GM12878 (cell line): ENCODE data around the gene NGFR. TPM values are rescaled to one million over a fixed set of nuclear protein-coding genes. Genes with fewer than 3 reads are reported as not detected.

Experiments
- ELK1 ChIP-seq: IDR thresholded peaks from 2 replicates; pipeline ENCODE4 v1.6.1; 2012; ENCODE audit warnings: low read depth, low read length, improper control_type of control experiment
- FOXM1 ChIP-seq: IDR thresholded peaks from 2 replicates; pipeline ENCODE4 v1.6.1; 2012; ENCODE audit warnings: low read depth, mild to moderate bottlenecking, inconsistent platforms, low read length, moderate library complexity
- HSF1 ChIP-seq: fragments of 150-350 bp; IDR thresholded peaks from 2 replicates; pipeline ENCODE4 v1.6.1; 2014; ENCODE audit warnings: mild to moderate bottlenecking, low read depth, low read length
- MYC ChIP-seq: IDR thresholded peaks from 2 replicates; pipeline ENCODE4 v1.6.1; 2011; ENCODE audit warnings: mild to moderate bottlenecking, low read length, moderate library complexity, inconsistent platforms; ENCODE audit not compliant: insufficient read depth, insufficient replicate concordance, insufficient read length, severe bottlenecking
- NFYA ChIP-seq: IDR thresholded peaks from 2 replicates; pipeline ENCODE4 v1.6.1; 2011; ENCODE audit warnings: low read depth, mild to moderate bottlenecking, low read length, improper control_type of control experiment, borderline replicate concordance
- NR2C1 ChIP-seq: fragments of 450-650 bp; IDR thresholded peaks from 2 replicates; pipeline ENCODE4 v1.6.1; 2017; ENCODE audit warnings: antibody characterized with exemption, mild to moderate bottlenecking, moderate library complexity
- POLR2A ChIP-seq: IDR thresholded peaks from 2 replicates; pipeline ENCODE4 v1.6.1; 2011; ENCODE audit warnings: low read depth, mild to moderate bottlenecking, low read length
- POLR2AphosphoS2 ChIP-seq: IDR thresholded peaks from 2 replicates; pipeline ENCODE4 v1.6.1; 2011; ENCODE audit warnings: low read depth, mild to moderate bottlenecking, low read length, improper control_type of control experiment, moderate library complexity
- RB1 ChIP-seq: fragments of 450-650 bp; formaldehyde crosslinking; IDR thresholded peaks from 2 replicates; pipeline ENCODE4 v1.6.1; 2017; ENCODE audit warnings: mild to moderate bottlenecking, borderline replicate concordance
- RFX5 ChIP-seq: IDR thresholded peaks from 2 replicates; pipeline ENCODE4 v1.6.1; 2011; ENCODE audit warnings: low read depth, low read length, improper control_type of control experiment
- SMC3 ChIP-seq: IDR thresholded peaks from 2 replicates; pipeline ENCODE4 v1.6.1; 2011; ENCODE audit warnings: low read length, improper control_type of control experiment, borderline replicate concordance
- SREBF1 ChIP-seq: IDR thresholded peaks from 2 replicates; pipeline ENCODE4 v1.6.1; 2012; ENCODE audit warnings: mild to moderate bottlenecking, low read length
- WRNIP1 ChIP-seq: IDR thresholded peaks from 2 replicates; pipeline ENCODE4 v1.6.1; 2011; ENCODE audit warnings: low read depth, low read length, improper control_type of control experiment, borderline replicate concordance
- ZBED1 ChIP-seq: IDR thresholded peaks from 2 replicates; pipeline ENCODE4 v1.6.1; 2016; ENCODE audit warnings: borderline replicate concordance
- ZNF687 ChIP-seq: fragments of 450-650 bp; IDR thresholded peaks from 2 replicates; pipeline ENCODE4 v1.6.1; 2017; ENCODE audit warnings: mild to moderate bottlenecking, moderate library complexity
- polyA plus RNA-seq, 11 experiments: library from polyadenylated mRNA; depleted of rRNA in 4 of 11; unstranded in 6 of 11; stranded (reverse) in 5 of 11; fragments of >200 nt; fragmentation: Nextera tagmentation in 4 of 11; fragmentation: Illumina TruSeq in 1 of 11; extraction: Ambion mirVana in 4 of 11; extraction: Trizol in 1 of 11; gene quantifications; 1 replicate in 1 of 11; 2 replicates in 10 of 11; pipeline versions ENCODE4 v1.2.1 to v1.2.3, GENCODE V29; 2011 to 2016; ENCODE audit warnings: inconsistent platforms in 2 of 11, missing spikeins in 2 of 11, low read depth in 1 of 11
- total RNA-seq, 4 experiments: library from RNA; depleted of rRNA in 3 of 4; stranded (reverse); fragments of >200 nt in 3 of 4; fragmentation: Illumina TruSeq in 1 of 4; extraction: Trizol in 1 of 4; gene quantifications; 2 replicates each; pipeline versions ENCODE4 v1.2.1 to v1.2.3, GENCODE V29; 2013 to 2021
- TF ChIP-seq, protein P1 (sequence below): fragments of 450-650 bp; formaldehyde crosslinking; IDR thresholded peaks from 2 replicates; pipeline ENCODE4 v1.4.0; 2020; ENCODE audit warnings: mild to moderate bottlenecking, moderate library complexity
- TF ChIP-seq, protein P2 (sequence below): IDR thresholded peaks from 2 replicates; pipeline ENCODE4 v1.6.1; 2012; ENCODE audit warnings: low read depth, low read length, improper control_type of control experiment
- TF ChIP-seq, protein P3 (sequence below): fragments of 450-650 bp; IDR thresholded peaks from 2 replicates; pipeline ENCODE4 v1.6.1; 2016; ENCODE audit warnings: mild to moderate bottlenecking

Gene NGFR
- total and polyA plus RNA-seq, 10 of the 15 experiments (the other 5 are each of a cell fraction or from before 2014, with no cell fraction given) = 0.05 to 0.28 (median 0.08) TPM; not detected in 1

DNA sequence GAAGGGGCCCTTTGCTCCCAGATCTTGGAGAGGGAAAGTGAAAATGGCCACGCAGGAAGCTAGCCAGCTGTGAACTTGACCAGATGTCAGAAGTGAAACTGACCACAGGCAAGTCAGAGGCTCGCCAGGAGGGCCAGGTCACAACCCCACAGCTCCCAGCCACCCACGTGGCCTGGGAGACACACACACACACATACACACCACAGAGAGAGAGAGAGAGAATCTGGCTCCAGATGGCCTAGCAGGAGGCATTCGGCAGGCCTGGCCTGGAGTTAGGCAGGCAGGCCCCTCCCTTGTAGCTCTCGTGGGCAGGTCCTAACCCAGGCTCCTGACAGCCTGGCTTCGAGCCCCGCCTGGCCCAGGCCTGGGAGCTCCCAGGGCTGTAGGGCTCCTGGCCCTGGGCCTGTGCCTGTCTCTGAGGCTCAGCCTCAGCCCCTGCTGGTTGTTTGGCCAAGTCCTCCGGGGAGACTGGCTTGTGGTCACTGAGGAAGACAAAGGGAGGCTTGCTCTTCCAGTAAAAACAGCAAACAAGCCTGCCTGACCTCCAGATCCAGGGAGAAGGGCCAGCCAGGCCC, 20.2 kb downstream of the NGFR start (continued):
- TF ChIP-seq MYC = no peak
- TF ChIP-seq SMC3 = no peak; the same call in 1 of the 2 replicates
- TF ChIP-seq, protein P1, sequence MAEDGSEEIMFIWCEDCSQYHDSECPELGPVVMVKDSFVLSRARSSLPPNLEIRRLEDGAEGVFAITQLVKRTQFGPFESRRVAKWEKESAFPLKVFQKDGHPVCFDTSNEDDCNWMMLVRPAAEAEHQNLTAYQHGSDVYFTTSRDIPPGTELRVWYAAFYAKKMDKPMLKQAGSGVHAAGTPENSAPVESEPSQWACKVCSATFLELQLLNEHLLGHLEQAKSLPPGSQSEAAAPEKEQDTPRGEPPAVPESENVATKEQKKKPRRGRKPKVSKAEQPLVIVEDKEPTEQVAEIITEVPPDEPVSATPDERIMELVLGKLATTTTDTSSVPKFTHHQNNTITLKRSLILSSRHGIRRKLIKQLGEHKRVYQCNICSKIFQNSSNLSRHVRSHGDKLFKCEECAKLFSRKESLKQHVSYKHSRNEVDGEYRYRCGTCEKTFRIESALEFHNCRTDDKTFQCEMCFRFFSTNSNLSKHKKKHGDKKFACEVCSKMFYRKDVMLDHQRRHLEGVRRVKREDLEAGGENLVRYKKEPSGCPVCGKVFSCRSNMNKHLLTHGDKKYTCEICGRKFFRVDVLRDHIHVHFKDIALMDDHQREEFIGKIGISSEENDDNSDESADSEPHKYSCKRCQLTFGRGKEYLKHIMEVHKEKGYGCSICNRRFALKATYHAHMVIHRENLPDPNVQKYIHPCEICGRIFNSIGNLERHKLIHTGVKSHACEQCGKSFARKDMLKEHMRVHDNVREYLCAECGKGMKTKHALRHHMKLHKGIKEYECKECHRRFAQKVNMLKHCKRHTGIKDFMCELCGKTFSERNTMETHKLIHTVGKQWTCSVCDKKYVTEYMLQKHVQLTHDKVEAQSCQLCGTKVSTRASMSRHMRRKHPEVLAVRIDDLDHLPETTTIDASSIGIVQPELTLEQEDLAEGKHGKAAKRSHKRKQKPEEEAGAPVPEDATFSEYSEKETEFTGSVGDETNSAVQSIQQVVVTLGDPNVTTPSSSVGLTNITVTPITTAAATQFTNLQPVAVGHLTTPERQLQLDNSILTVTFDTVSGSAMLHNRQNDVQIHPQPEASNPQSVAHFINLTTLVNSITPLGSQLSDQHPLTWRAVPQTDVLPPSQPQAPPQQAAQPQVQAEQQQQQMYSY (CRISPR knock-in tag) = no peak
- TF ChIP-seq, protein P2, sequence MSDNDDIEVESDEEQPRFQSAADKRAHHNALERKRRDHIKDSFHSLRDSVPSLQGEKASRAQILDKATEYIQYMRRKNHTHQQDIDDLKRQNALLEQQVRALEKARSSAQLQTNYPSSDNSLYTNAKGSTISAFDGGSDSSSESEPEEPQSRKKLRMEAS = peak; percentile 67; the same call in 1 of the 2 replicates
- TF ChIP-seq HSF1 = no peak
- peak; percentile 52; the same call in 1 of the 2 replicates for TF ChIP-seq NR2C1
- TF ChIP-seq SREBF1 = no peak
- TF ChIP-seq RB1 = no peak
- no peak for TF ChIP-seq NFYA
- no peak for TF ChIP-seq ELK1
- TF ChIP-seq POLR2AphosphoS2 = no peak
- TF ChIP-seq POLR2A = no peak
- TF ChIP-seq FOXM1 = peak; percentile 59; the same call in 1 of the 2 replicates
- no peak for TF ChIP-seq RFX5
- TF ChIP-seq WRNIP1 = no peak
- peak; percentile 84 for TF ChIP-seq ZNF687
- TF ChIP-seq ZBED1 = peak; percentile 74; the same call in 1 of the 2 replicates
- TF ChIP-seq, protein P3, sequence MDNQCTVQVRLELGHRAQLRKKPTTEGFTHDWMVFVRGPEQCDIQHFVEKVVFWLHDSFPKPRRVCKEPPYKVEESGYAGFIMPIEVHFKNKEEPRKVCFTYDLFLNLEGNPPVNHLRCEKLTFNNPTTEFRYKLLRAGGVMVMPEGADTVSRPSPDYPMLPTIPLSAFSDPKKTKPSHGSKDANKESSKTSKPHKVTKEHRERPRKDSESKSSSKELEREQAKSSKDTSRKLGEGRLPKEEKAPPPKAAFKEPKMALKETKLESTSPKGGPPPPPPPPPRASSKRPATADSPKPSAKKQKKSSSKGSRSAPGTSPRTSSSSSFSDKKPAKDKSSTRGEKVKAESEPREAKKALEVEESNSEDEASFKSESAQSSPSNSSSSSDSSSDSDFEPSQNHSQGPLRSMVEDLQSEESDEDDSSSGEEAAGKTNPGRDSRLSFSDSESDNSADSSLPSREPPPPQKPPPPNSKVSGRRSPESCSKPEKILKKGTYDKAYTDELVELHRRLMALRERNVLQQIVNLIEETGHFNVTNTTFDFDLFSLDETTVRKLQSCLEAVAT = peak; percentile 89; the same call in 1 of the 2 replicates
